OCI-LY7 (cell line): Measurements from ENCODE around the gene TRAPPC6A.

Source experiments
- CTCF ChIP-seq: fragments of 200-600 bp; sonication (generic); conservative IDR thresholded peaks from 2 replicates; pipeline ENCODE4 v1.5.1; 2014; ENCODE audit warnings: mild to moderate bottlenecking, antibody characterized with exemption, low read length, moderate library complexity, mixed read lengths
- EZH2phosphoT487 ChIP-seq: fragments of 200-600 bp; sonication (generic); IDR thresholded peaks from 2 replicates; pipeline ENCODE4 v1.6.1; 2018; ENCODE audit warnings: low read depth, borderline replicate concordance, mild to moderate bottlenecking, mixed run types, antibody characterized with exemption, low read length, moderate library complexity, mixed read lengths

- TF ChIP-seq CTCF (no peak), EZH2phosphoT487 (no peak)
Measured at GRCh38 chr19:45119582-45119981, 58.5 kb downstream of the TRAPPC6A start.
